ENCODE measurements around the gene HTR1A.

- TF ChIP-seq CTCF (IDR thresholded peaks at IDR 0.05) (no peak), POLR2A (IDR thresholded peaks at IDR 0.05) (no peak), EP300 (IDR thresholded peaks at IDR 0.05) (no peak)
Measured at GRCh38 chr5:63928451-63928850, 33.8 kb downstream of the HTR1A start.

Measured in ovary (tissue), 3 donors.